ENCODE measurements around the gene SMPD3.

The SMPD3 gene

GRCh38 chr16:68486502-68487202 lies 38.3 kb upstream of the SMPD3 start:
- no peak for DNase-seq (ENCODE audit: low spot score)
- TF ChIP-seq CTCF (IDR thresholded peaks at IDR 0.05; ENCODE audit: extremely low read depth, insufficient read depth, missing control alignments) = no peak
- in situ Hi-C loops (cut with MboI; ENCODE audit: low pct_unique_long_range_greater_than_20kb, low sequenced_read_pairs, unreplicated experiment) = no loop called here

GRCh38 chr16:68481636-68482035 lies 33.3 kb upstream of the SMPD3 start:
- TF ChIP-seq CTCF (IDR thresholded peaks at IDR 0.05; ENCODE audit: extremely low read depth, insufficient read depth, missing control alignments) = no peak
- in situ Hi-C loops (cut with MboI; ENCODE audit: low pct_unique_long_range_greater_than_20kb, low sequenced_read_pairs, unreplicated experiment) = no loop called here
- DNase-seq (ENCODE audit: low spot score) = no peak

- no peak for TF ChIP-seq CTCF (IDR thresholded peaks at IDR 0.05; ENCODE audit: extremely low read depth, insufficient read depth, missing control alignments)
- in situ Hi-C loops (cut with MboI; ENCODE audit: low pct_unique_long_range_greater_than_20kb, low sequenced_read_pairs, unreplicated experiment) = no loop called here
- DNase-seq (ENCODE audit: low spot score) = no peak
Observed at GRCh38 chr16:68480084-68480995, 32.0 kb upstream of the SMPD3 start.

- TF ChIP-seq CTCF (IDR thresholded peaks at IDR 0.05; ENCODE audit: extremely low read depth, insufficient read depth, missing control alignments) = no peak
- no peak for DNase-seq (ENCODE audit: low spot score)
- in situ Hi-C loops (cut with MboI; ENCODE audit: low pct_unique_long_range_greater_than_20kb, low sequenced_read_pairs, unreplicated experiment) = no loop called here
Observed at GRCh38 chr16:68479271-68479670, 31.0 kb upstream of the SMPD3 start.

GRCh38 chr16:68478526-68479250 lies 30.4 kb upstream of the SMPD3 start:
- no peak for TF ChIP-seq CTCF (IDR thresholded peaks at IDR 0.05; ENCODE audit: extremely low read depth, insufficient read depth, missing control alignments)
- in situ Hi-C loops (cut with MboI; ENCODE audit: low pct_unique_long_range_greater_than_20kb, low sequenced_read_pairs, unreplicated experiment) = no loop called here
- no peak for DNase-seq (ENCODE audit: low spot score)

- DNase-seq (ENCODE audit: low spot score) = no peak
- in situ Hi-C loops (cut with MboI; ENCODE audit: low pct_unique_long_range_greater_than_20kb, low sequenced_read_pairs, unreplicated experiment) = no loop called here
- TF ChIP-seq CTCF (IDR thresholded peaks at IDR 0.05; ENCODE audit: extremely low read depth, insufficient read depth, missing control alignments) = no peak
Observed at GRCh38 chr16:68475071-68475470, 26.8 kb upstream of the SMPD3 start.

Measured in GM13977 (cell line).